ENCODE measurements around the gene EVC2.

EVC2 gene

GRCh38 chr4:5635826-5636195 lies 72.5 kb downstream of the EVC2 start:
- H3K9me3 ChIP-seq (ENCODE audit: control insufficient read depth, low read depth, low read length) = no peaks in the 10 kb centered on the region
- peaks cover 6% of the 10 kb centered on the region for H3K36me3 ChIP-seq (ENCODE audit: control insufficient read depth, low read depth, low read length)
- no peaks in the 10 kb centered on the region for H3K4me1 ChIP-seq (ENCODE audit: control insufficient read depth, low read depth, low read length)
- H3K27me3 ChIP-seq (ENCODE audit: control insufficient read depth, insufficient read depth, low read length) = no peaks in the 10 kb centered on the region
- H3K27ac ChIP-seq (ENCODE audit: low read length) = no peak overlapping the region
- H3K9ac ChIP-seq (ENCODE audit: low read length) = no peak overlapping the region
- no peak overlapping the region for H3K4me3 ChIP-seq (ENCODE audit: low read length)

- Histone ChIP-seq H3K27me3 (ENCODE audit: control insufficient read depth, insufficient read depth, low read length) (no peaks in the 10 kb centered on the region), H3K4me3 (ENCODE audit: low read length) (no peak overlapping the region), H3K36me3 (ENCODE audit: control insufficient read depth, low read depth, low read length) (no peaks in the 10 kb centered on the region), H3K9me3 (ENCODE audit: control insufficient read depth, low read depth, low read length) (no peaks in the 10 kb centered on the region), H3K9ac (ENCODE audit: low read length) (no peak overlapping the region), H3K4me1 (ENCODE audit: control insufficient read depth, low read depth, low read length) (no peaks in the 10 kb centered on the region), H3K27ac (ENCODE audit: low read length) (no peak overlapping the region)
These were observed 75.8 kb downstream of the EVC2 start for GRCh38 chr4:5632571-5632970.

DNA sequence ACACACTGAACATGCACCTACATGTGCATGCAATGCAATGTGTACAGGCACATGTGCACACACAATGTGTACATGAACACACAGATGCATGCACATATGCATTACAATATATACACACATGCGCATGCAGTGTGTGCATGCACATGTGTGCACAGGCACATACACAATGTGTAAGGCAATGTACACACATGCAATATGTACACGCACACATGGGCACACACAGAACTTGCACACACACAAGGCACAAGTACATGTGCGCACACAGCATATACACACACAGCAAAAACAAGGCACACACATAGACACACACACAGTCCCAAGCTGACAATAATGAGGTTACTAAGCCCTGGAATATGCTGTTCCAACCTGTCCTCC lies 76.3 kb downstream of the EVC2 start:
- no peaks in the 10 kb centered on the region for H3K27me3 ChIP-seq (ENCODE audit: control insufficient read depth, insufficient read depth, low read length)
- H3K36me3 ChIP-seq (ENCODE audit: control insufficient read depth, low read depth, low read length) = no peaks in the 10 kb centered on the region
- no peak overlapping the region for H3K4me3 ChIP-seq (ENCODE audit: low read length)
- H3K9ac ChIP-seq (ENCODE audit: low read length) = no peak overlapping the region
- no peaks in the 10 kb centered on the region for H3K4me1 ChIP-seq (ENCODE audit: control insufficient read depth, low read depth, low read length)
- no peak overlapping the region for H3K27ac ChIP-seq (ENCODE audit: low read length)
- H3K9me3 ChIP-seq (ENCODE audit: control insufficient read depth, low read depth, low read length) = no peaks in the 10 kb centered on the region

GRCh38 chr4:5631352-5632065 lies 76.8 kb downstream of the EVC2 start:
- H3K36me3 ChIP-seq (ENCODE audit: control insufficient read depth, low read depth, low read length) = no peaks in the 10 kb centered on the region

GRCh38 chr4:5630762-5631161 lies 77.6 kb downstream of the EVC2 start:
- Histone ChIP-seq H3K4me3 (ENCODE audit: low read length) (no peak overlapping the region), H3K36me3 (ENCODE audit: control insufficient read depth, low read depth, low read length) (no peaks in the 10 kb centered on the region), H3K9me3 (ENCODE audit: control insufficient read depth, low read depth, low read length) (no peaks in the 10 kb centered on the region), H3K4me1 (ENCODE audit: control insufficient read depth, low read depth, low read length) (no peaks in the 10 kb centered on the region), H3K27ac (ENCODE audit: low read length) (no peak overlapping the region), H3K27me3 (ENCODE audit: control insufficient read depth, insufficient read depth, low read length) (no peaks in the 10 kb centered on the region), H3K9ac (ENCODE audit: low read length) (no peak overlapping the region)

More at GRCh38 chr4:5631352-5632065, 76.8 kb downstream of the EVC2 start:
- H3K27ac ChIP-seq (ENCODE audit: low read length) = no peak overlapping the region
- no peak overlapping the region for H3K4me3 ChIP-seq (ENCODE audit: low read length)
- H3K9ac ChIP-seq (ENCODE audit: low read length) = no peak overlapping the region
- no peaks in the 10 kb centered on the region for H3K4me1 ChIP-seq (ENCODE audit: control insufficient read depth, low read depth, low read length)
- H3K27me3 ChIP-seq (ENCODE audit: control insufficient read depth, insufficient read depth, low read length) = no peaks in the 10 kb centered on the region
- H3K9me3 ChIP-seq (ENCODE audit: control insufficient read depth, low read depth, low read length) = no peaks in the 10 kb centered on the region

GRCh38 chr4:5629542-5629941 lies 78.8 kb downstream of the EVC2 start:
- Histone ChIP-seq H3K4me1 (ENCODE audit: control insufficient read depth, low read depth, low read length) (no peaks in the 10 kb centered on the region), H3K4me3 (ENCODE audit: low read length) (no peak overlapping the region), H3K36me3 (ENCODE audit: control insufficient read depth, low read depth, low read length) (no peaks in the 10 kb centered on the region), H3K27ac (ENCODE audit: low read length) (no peak overlapping the region), H3K9ac (ENCODE audit: low read length) (no peak overlapping the region), H3K9me3 (ENCODE audit: control insufficient read depth, low read depth, low read length) (no peaks in the 10 kb centered on the region), H3K27me3 (ENCODE audit: control insufficient read depth, insufficient read depth, low read length) (no peaks in the 10 kb centered on the region)

DNA sequence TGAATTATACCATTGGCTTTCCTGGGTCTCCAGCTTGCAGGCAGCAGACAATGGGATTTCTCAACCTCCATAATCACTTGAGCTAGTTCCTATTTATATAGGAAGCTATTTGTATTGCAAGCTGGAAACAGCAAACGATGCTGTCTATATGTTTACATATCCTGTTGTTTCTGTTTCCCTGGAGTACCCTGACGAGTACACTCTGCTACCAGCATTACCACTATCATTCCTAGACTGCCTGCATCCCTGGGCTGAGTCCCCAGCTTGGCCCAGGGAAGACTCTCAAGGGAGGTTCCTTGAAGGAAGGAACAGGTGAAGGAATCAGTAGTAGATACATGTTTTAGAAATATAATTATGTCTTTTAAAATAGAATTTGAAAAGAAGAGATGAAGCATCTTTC lies 81.4 kb downstream of the EVC2 start:
- no peaks in the 10 kb centered on the region for H3K36me3 ChIP-seq (ENCODE audit: control insufficient read depth, low read depth, low read length)
- no peak overlapping the region for H3K9ac ChIP-seq (ENCODE audit: low read length)
- H3K4me1 ChIP-seq (ENCODE audit: control insufficient read depth, low read depth, low read length) = no peaks in the 10 kb centered on the region
- H3K27ac ChIP-seq (ENCODE audit: low read length) = no peak overlapping the region
- no peaks in the 10 kb centered on the region for H3K9me3 ChIP-seq (ENCODE audit: control insufficient read depth, low read depth, low read length)
- no peaks in the 10 kb centered on the region for H3K27me3 ChIP-seq (ENCODE audit: control insufficient read depth, insufficient read depth, low read length)
- no peak overlapping the region for H3K4me3 ChIP-seq (ENCODE audit: low read length)

GRCh38 chr4:5622596-5622995 lies 85.8 kb downstream of the EVC2 start:
- no peaks in the 10 kb centered on the region for H3K27me3 ChIP-seq (ENCODE audit: control insufficient read depth, insufficient read depth, low read length)
- H3K27ac ChIP-seq (ENCODE audit: low read length) = no peak overlapping the region
- H3K36me3 ChIP-seq (ENCODE audit: control insufficient read depth, low read depth, low read length) = no peaks in the 10 kb centered on the region

DNA sequence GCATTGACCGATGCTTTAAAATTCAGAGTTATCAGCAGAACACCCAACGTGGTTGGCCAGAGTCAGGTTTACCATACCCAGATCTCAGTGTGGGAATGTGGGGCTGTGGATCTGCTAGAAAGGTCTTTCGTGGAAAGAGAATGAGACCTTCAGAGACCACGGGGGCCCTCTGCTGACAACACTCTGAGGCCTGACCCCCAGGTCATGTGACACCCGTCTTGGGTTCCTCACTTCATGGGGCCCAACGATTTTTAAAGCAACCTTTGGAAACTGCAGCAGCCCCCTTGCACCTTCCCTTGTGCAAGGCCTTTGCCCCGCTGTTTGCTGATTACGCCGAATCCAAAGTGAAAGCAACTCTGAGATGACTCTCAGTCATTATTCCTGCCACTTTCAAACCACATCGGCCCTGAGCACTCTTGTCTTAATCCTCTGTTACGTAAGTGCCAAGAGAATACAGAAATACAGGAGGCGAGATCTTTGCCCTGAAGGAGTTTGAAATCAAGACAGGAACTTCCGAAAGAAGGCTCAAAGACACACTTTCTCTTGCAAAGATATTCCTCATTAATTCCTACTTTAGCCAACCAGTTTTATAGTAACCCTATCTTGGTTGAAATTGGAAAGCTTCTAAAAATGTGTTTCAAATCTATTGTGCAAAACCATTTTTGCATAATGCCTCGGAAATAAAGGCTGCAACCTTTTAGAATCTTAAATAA lies 88.3 kb downstream of the EVC2 start:
- Histone ChIP-seq H3K9me3 (ENCODE audit: control insufficient read depth, low read depth, low read length) (no peaks in the 10 kb centered on the region), H3K9ac (ENCODE audit: low read length) (no peak overlapping the region), H3K36me3 (ENCODE audit: control insufficient read depth, low read depth, low read length) (no peaks in the 10 kb centered on the region), H3K4me3 (ENCODE audit: low read length) (no peak overlapping the region), H3K27me3 (ENCODE audit: control insufficient read depth, insufficient read depth, low read length) (no peaks in the 10 kb centered on the region), H3K4me1 (ENCODE audit: control insufficient read depth, low read depth, low read length) (no peaks in the 10 kb centered on the region), H3K27ac (ENCODE audit: low read length) (no peak overlapping the region)

More at GRCh38 chr4:5622596-5622995, 85.8 kb downstream of the EVC2 start:
- Histone ChIP-seq H3K9me3 (ENCODE audit: control insufficient read depth, low read depth, low read length) (no peaks in the 10 kb centered on the region), H3K9ac (ENCODE audit: low read length) (no peak overlapping the region), H3K4me3 (ENCODE audit: low read length) (no peak overlapping the region), H3K4me1 (ENCODE audit: control insufficient read depth, low read depth, low read length) (no peaks in the 10 kb centered on the region)

GRCh38 chr4:5618051-5618960 lies 90.1 kb downstream of the EVC2 start:
- Histone ChIP-seq H3K27me3 (ENCODE audit: control insufficient read depth, insufficient read depth, low read length) (no peaks in the 10 kb centered on the region), H3K4me3 (ENCODE audit: low read length) (no peak overlapping the region)

GRCh38 chr4:5616331-5616950 lies 91.9 kb downstream of the EVC2 start:
- Histone ChIP-seq H3K27ac (ENCODE audit: low read length) (no peak overlapping the region), H3K9me3 (ENCODE audit: control insufficient read depth, low read depth, low read length) (no peaks in the 10 kb centered on the region), H3K9ac (ENCODE audit: low read length) (no peak overlapping the region), H3K4me3 (ENCODE audit: low read length) (no peak overlapping the region), H3K4me1 (ENCODE audit: control insufficient read depth, low read depth, low read length) (peaks cover 6% of the 10 kb centered on the region), H3K36me3 (ENCODE audit: control insufficient read depth, low read depth, low read length) (no peaks in the 10 kb centered on the region), H3K27me3 (ENCODE audit: control insufficient read depth, insufficient read depth, low read length) (no peaks in the 10 kb centered on the region)

More at GRCh38 chr4:5618051-5618960, 90.1 kb downstream of the EVC2 start:
- H3K9ac ChIP-seq (ENCODE audit: low read length) = no peak overlapping the region
- H3K27ac ChIP-seq (ENCODE audit: low read length) = no peak overlapping the region
- no peaks in the 10 kb centered on the region for H3K9me3 ChIP-seq (ENCODE audit: control insufficient read depth, low read depth, low read length)
- H3K36me3 ChIP-seq (ENCODE audit: control insufficient read depth, low read depth, low read length) = no peaks in the 10 kb centered on the region
- no peaks in the 10 kb centered on the region for H3K4me1 ChIP-seq (ENCODE audit: control insufficient read depth, low read depth, low read length)

Measured in iPS-18a (cell line).